IPS-NIHi7 (cell line): ENCODE results near the gene DLG2.
"Not testable (repeated sequence)": the region's sequence is repeated elsewhere in the genome, so short reads cannot be mapped to it uniquely, and the experiment has no call there.

Experiments used
- DNase-seq: peaks from one replicate; pipeline ENCODE4 v3.0.0; 2012; ENCODE audit warnings: mixed read lengths; ENCODE audit errors: extremely low spot score

Gene DLG2

GRCh38 chr11:85114786-85115185 is 512.4 kb downstream of the DLG2 start:
- DNase-seq = no peak

DNA sequence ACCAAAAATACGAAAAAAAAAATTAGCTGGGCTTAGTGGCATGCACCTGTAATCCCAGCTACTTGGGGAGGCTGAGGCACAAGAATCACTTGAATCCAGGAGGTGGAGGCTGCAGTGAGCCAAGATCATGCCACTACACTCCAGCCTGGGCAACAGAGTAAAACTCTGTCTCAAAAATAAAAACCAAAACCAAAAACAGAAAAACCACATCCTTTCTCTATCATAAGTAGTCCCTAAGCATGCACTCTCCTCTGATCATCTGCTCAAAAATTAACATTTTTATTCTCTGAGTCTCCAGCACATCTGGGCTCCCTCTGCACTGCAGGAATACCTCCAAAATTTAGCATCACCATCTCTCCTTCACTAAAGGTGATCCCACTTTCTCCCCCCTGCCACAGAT is 516.9 kb downstream of the DLG2 start:
- DNase-seq = not testable (repeated sequence)

DNA sequence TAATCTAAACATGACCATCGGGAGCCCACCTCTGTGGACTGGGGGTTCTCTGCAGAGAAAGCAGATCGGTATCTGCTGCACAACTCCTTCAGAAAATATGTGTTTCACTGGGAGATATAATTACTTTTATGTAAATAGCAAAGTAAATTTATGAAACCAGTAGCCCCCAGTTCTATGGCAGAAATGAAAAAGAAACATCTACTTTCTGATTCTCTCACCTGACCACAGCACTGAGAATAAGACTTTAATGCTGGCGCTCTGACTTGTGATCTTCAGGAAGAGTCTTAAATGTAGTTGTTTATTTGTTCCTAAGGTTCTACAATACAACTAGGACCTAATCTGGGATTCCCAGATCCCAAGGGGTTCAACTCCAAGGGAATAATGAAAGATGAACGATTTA is 518.0 kb downstream of the DLG2 start:
- DNase-seq = no peak

GRCh38 chr11:85105868-85106267 is 521.3 kb downstream of the DLG2 start:
- DNase-seq = no peak

- no peak for DNase-seq
Observed at GRCh38 chr11:85099522-85099921, 527.6 kb downstream of the DLG2 start.

- no peak for DNase-seq
Observed at GRCh38 chr11:85098996-85099395, 528.1 kb downstream of the DLG2 start.

- no peak for DNase-seq
Observed at GRCh38 chr11:85096939-85097338, 530.2 kb downstream of the DLG2 start.

- no peak for DNase-seq
Observed at GRCh38 chr11:85095239-85095638, 531.9 kb downstream of the DLG2 start.

- DNase-seq = no peak
Observed at GRCh38 chr11:85094795-85095194, 532.3 kb downstream of the DLG2 start.

- no peak for DNase-seq
Observed at GRCh38 chr11:85089654-85090053, 537.5 kb downstream of the DLG2 start.

DNA sequence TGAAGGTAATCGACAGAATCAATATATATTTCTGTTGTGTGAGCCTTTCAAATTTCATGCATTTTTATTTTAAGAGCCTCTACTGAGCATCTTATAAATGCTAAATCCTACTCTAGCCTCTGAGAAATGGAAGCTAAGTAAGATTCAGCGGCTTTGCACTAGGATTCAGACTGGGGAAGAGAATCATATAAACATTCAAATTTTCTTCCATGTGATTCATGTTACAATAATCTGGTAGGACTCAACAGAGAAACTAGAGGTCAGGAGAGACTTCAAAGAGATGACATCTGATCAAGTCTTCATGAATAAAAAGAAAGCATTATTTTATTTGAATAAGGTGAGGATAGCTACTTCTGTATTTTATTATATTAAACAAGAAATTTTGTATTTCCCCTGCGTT is 538.9 kb downstream of the DLG2 start:
- DNase-seq = no peak

GRCh38 chr11:85086504-85087284 is 540.5 kb downstream of the DLG2 start:
- DNase-seq = no peak

- peak; percentile 7 for DNase-seq
Observed at GRCh38 chr11:85076535-85077330, 550.4 kb downstream of the DLG2 start.

DNA sequence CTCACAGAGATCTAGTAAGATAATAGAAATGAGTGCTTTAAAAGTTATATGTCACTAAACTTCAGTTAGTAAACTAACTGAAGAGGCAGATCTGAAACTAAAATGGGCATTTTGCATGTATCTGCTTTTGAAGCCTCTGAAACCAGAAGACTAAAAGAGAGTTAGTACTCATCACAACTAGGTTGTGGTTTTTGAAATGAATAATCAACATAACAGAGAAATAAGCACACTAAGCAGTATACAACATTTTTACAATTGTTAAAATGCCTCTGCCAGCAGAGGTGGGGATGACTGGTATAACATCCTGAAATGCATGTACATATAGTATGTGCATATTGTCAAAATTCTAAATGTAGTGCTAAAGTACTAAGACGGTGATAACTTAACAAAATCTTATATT is 564.5 kb downstream of the DLG2 start:
- no peak for DNase-seq

DNA sequence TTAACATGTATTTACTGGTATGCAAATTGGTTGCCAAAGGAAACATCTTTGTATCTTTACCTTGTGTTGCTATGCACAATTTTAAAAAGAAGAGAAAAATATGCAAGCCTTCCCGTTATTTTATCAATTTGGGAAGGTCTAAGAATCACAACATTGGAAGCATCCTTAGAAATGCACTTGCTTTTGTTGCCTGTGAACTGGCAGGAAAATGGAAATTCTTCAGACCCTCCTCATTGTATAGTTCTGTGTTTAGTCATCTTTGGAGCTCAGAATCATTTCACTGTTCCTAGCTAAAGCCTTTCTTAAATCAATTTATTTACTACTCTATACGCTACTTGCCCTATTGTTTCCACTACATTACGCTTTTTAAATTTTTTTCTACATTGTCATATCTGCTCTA is 574.5 kb downstream of the DLG2 start:
- no peak for DNase-seq

- DNase-seq = no peak
Observed at GRCh38 chr11:85048801-85049200, 578.3 kb downstream of the DLG2 start.

DNA sequence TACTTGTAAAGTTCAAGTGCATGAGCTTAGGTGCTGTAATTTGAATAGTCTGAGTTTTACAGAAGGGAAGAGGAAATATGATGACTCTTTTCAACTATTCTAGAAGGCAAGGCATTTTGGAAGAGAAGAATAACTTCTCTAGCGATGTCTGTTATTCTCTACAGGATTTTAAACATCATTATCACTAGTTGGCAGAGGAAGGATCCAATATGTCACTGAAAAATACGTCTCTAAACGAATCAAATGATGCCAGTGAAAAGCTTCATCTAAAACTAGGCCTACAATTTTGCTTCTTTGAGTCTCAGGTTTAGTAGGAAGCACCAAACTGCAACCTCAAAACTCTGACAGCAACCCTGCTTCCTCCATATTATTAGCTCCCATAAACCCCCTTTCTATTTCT is 581.4 kb downstream of the DLG2 start:
- DNase-seq = no peak

DNA sequence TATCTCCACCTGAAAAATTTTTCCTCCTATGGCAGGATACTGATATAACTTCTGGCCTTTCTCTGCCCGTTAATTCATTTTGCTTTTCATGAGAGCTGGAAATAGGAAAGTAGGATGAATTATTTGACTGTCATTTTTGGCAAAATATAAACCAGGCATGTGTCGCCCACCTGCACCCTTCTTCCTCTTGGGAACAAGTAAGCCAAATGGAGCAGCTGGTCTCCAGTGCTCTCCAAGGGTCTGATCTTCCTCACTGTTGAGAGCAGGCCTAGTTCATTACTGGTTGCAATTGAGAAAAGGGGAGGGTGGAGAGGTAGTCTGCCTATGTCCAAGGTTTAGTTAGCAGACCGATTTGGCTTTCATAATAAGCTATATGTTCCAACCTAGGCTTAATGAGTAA is 582.2 kb downstream of the DLG2 start:
- DNase-seq = no peak

GRCh38 chr11:85042361-85042760 is 584.8 kb downstream of the DLG2 start:
- DNase-seq = no peak

DNA sequence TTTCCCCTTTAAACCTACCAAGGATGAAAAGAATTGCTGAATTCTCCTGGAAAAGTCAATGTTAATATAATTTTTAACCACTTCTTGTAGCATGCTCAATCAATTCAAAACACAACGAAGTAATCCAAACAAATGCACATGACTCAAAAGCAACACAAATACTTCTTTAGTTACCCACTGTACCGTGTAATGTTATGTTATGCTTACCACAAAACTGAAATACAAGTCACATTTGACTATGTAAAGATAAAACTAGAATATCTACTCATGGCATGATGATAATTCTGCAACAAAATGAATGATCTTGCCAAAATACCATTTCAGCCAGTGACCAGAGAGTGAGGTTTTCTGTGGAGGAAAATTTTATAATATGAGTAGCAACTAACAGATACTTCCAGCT is 587.0 kb downstream of the DLG2 start:
- DNase-seq = no peak

- no peak for DNase-seq
Observed at GRCh38 chr11:85029964-85030363, 597.2 kb downstream of the DLG2 start.

DNA sequence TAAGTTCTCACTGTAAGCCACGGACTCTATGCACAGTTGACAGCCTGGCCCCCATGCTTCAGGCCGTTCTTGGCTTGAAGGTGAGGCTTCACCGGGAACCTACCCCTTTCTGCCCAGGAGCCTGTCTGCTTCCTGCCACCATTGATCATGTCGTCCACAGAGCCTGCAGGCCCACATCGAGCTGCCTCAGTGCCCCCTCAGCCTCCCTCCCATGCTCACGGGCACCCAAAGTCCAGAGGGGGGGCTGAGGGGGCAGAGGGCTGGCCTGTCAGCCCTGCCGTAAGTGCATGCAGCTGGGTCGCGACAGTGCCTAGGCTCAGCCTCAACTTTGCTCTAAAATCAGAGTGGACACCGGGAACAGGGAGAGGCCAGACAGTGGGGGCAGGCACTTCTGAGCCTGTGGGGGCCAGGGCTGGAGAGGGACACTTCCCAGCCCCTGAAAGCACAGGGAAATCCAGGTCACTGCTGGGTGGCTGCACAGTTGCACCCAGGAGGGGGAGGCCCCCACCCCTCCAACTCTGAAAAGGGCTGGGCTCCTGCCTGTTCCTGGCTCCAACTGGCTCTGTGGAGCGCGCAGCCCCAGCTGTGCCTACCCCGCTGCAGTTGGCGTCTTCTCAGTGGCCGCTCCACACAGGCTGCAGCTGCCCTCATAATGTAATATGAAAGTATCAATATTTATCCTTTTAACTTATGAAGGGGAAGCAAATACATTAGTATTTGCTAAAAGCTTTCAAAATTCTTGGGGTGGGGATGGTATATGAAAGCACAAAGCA is 598.6 kb downstream of the DLG2 start:
- no peak for DNase-seq
